Measurements from ENCODE around the gene RHOT1. TPM values are rescaled to one million over a fixed set of nuclear protein-coding genes. Genes with fewer than 3 reads are reported as not detected.

RHOT1 gene
- total RNA-seq, 1 experiment from 2014 or later = 24.4 TPM

- Histone ChIP-seq H3K9ac (ENCODE audit: extremely low read depth, insufficient read length, low read length) (no peak overlapping the region), H3T11ph (ENCODE audit: low read length) (no peak overlapping the region), H2BK15ac (ENCODE audit: low read depth, low read length) (no peak overlapping the region), H3K79me2 (ENCODE audit: insufficient read depth, low read length) (no peaks in the 10 kb centered on the region), H2AK5ac (ENCODE audit: insufficient read length, low read length) (no peak overlapping the region), H2AFZ (ENCODE audit: low read length) (no peak overlapping the region), H4K91ac (ENCODE audit: insufficient read length, low read depth, low read length) (no peak overlapping the region), H2BK12ac (ENCODE audit: insufficient read length, low read depth, low read length) (no peak overlapping the region), H3K79me1 (ENCODE audit: insufficient read depth, low read depth, low read length, poor library complexity, severe bottlenecking) (no peaks in the 10 kb centered on the region), H3K18ac (ENCODE audit: insufficient read length, low read depth, low read length) (no peak overlapping the region), H3K9me3 (ENCODE audit: control insufficient read depth, low read depth, low read length) (no peaks in the 10 kb centered on the region), H4K20me1 (ENCODE audit: control insufficient read depth, insufficient read depth, insufficient read length) (no peaks in the 10 kb centered on the region), H2BK20ac (ENCODE audit: low read depth, low read length, poor library complexity, severe bottlenecking) (no peak overlapping the region), H4K5ac (ENCODE audit: insufficient read length, low read depth, low read length) (no peak overlapping the region), H3K4me2 (ENCODE audit: insufficient read depth, insufficient read length, low read length) (no peak overlapping the region), H2BK5ac (ENCODE audit: insufficient read length, low read length) (no peak overlapping the region), H3K4me1 (ENCODE audit: insufficient read depth, low read length) (no peaks in the 10 kb centered on the region), H3K56ac (ENCODE audit: insufficient read length, low read depth, low read length) (no peak overlapping the region), H4K8ac (replicated peaks; ENCODE audit: insufficient read length, low read depth, low read length) (no peak overlapping the region), H3K23ac (ENCODE audit: insufficient read length, low read depth, low read length) (no peak overlapping the region), H3K4ac (ENCODE audit: low read depth, low read length) (no peak overlapping the region), H3K23me2 (ENCODE audit: insufficient read length, low read depth, low read length, poor library complexity, severe bottlenecking) (no peaks in the 10 kb centered on the region), H3K27ac (ENCODE audit: insufficient read length, low read depth, low read length) (no peak overlapping the region), H3K14ac (ENCODE audit: insufficient read depth, low read length) (no peak overlapping the region), H3K27me3 (ENCODE audit: insufficient read depth, low read length) (no peaks in the 10 kb centered on the region), H2BK120ac (ENCODE audit: low read depth, low read length, poor library complexity, severe bottlenecking) (no peak overlapping the region)
- Mint-ChIP-seq H3K4me1 (peaks cover 24 to 33% of the 10 kb centered on the region in 2 experiments), H3K4me3 (no peak overlapping the region; a peak in 1 of 5 replicates), H3K36me3 (ENCODE audit: insufficient read depth in 1 of 3, low read depth in 3 of 3) (peaks cover 0 to 9% (median 9%) of the 10 kb centered on the region in 3 experiments; a peak in 6 of 7 replicates), H3K27ac (peak overlapping the region in 1 of 3 experiments; percentile 60; a peak in 2 of 7 replicates), H3K27me3 (ENCODE audit: low read depth) (no peaks in the 10 kb centered on the region), H3K9me3 (peaks cover 5 to 9% of the 10 kb centered on the region in 2 experiments; a peak in 3 of 5 replicates)
- no peak for DNase-seq
- TF ChIP-seq CTCF (conservative IDR thresholded peaks at IDR 0.05) = no peak
- no CpG with 5 or more reads among the region's 4 CpGs for WGBS (ENCODE audit: extremely low coverage, insufficient read length, low lambda C conversion rate)
These were observed 16.0 kb upstream of the RHOT1 start for GRCh38 chr17:32126325-32126724.

Measured in H9 (cell line).